Natural killer cell (primary cell): Measurements from ENCODE around the gene BMP6. TPM values are rescaled to one million over a fixed set of nuclear protein-coding genes. Genes with fewer than 3 reads are reported as not detected.

Source experiments
- ATAC-seq, 3 donors: fragments of 150-1000 bp in 2 of 3; fragments of 200-7000 bp in 1 of 3; cut with Tn5 transposase; 1 replicate in 1 of 3; 2 replicates in 2 of 3; pipeline ENCODE4 v1.10.0; 2021; ENCODE audit warnings: mild to moderate bottlenecking in 2 of 3, moderate library complexity in 2 of 3
- DNase-seq, 2 donors: peaks; one replicate each; pipeline versions ENCODE4 v3.0.0 to v3.0.0-alpha.2; 2013 to 2021; ENCODE audit warnings: mixed read lengths in 1 of 2
- H3K27ac ChIP-seq: one replicate; pipeline ENCODE4 v1.5.1; 2013; ENCODE audit warnings: mild to moderate bottlenecking, low read length
- H3K27me3 ChIP-seq: one replicate; pipeline ENCODE4 v1.6.1; 2013; ENCODE audit warnings: low read length; ENCODE audit not compliant: control insufficient read depth, insufficient read depth
- H3K36me3 ChIP-seq: one replicate; pipeline ENCODE4 v1.6.1; 2013; ENCODE audit warnings: low read length; ENCODE audit not compliant: control insufficient read depth, insufficient read depth
- H3K4me1 ChIP-seq: one replicate; pipeline ENCODE4 v1.6.1; 2013; ENCODE audit warnings: low read length; ENCODE audit not compliant: control insufficient read depth, insufficient read depth
- H3K4me3 ChIP-seq: one replicate; pipeline ENCODE4 v1.5.1; 2013; ENCODE audit warnings: low read length
- H3K9me3 ChIP-seq: one replicate; pipeline ENCODE4 v1.6.1; 2013; ENCODE audit warnings: low read length; ENCODE audit not compliant: control insufficient read depth, insufficient read depth
- H3K27ac Mint-ChIP-seq, 2 donors: one replicate each; pipeline ENCODE4 v1.8.0; 2022; ENCODE audit warnings: mild to moderate bottlenecking in 2 of 2, mixed read lengths in 2 of 2, moderate library complexity in 1 of 2
- H3K27me3 Mint-ChIP-seq, 2 donors: one replicate each; pipeline ENCODE4 v1.8.0; 2022; ENCODE audit warnings: low read depth in 2 of 2, mixed read lengths in 2 of 2
- H3K36me3 Mint-ChIP-seq: one replicate; pipeline ENCODE4 v1.8.0; 2022; ENCODE audit warnings: mixed read lengths
- H3K4me1 Mint-ChIP-seq, 2 donors: one replicate each; pipeline ENCODE4 v1.8.0; 2022; ENCODE audit warnings: mixed read lengths in 2 of 2
- H3K4me3 Mint-ChIP-seq: one replicate; pipeline ENCODE4 v1.8.0; 2022; ENCODE audit warnings: mild to moderate bottlenecking, moderate library complexity, mixed read lengths
- H3K9me3 Mint-ChIP-seq, 2 donors: one replicate each; pipeline ENCODE4 v1.8.0; 2022; ENCODE audit warnings: mixed read lengths in 2 of 2
- WGBS: methylation state at CpG from one replicate; pipeline ENCODE4 v1.1.7; 2013; ENCODE audit warnings: missing lambda C conversion rate; ENCODE audit not compliant: insufficient coverage; 5-methylcytosine and 5-hydroxymethylcytosine counted together
- intact Hi-C: fragments of 100-400 bp; cut with micrococcal nuclease; formaldehyde crosslinking; loops from one replicate; pipeline ENCODE4 v1.14.2; 2022
- total RNA-seq, 4 donors: library from RNA; stranded (reverse); fragments of 120-200 nt in 1 of 4; gene quantifications; one replicate each; pipeline versions ENCODE4 v1.2.3 to v1.2.4, GENCODE V29; 2013 to 2022
- TF ChIP-seq, protein P1 (sequence below): fragments of 200-600 bp; IDR thresholded peaks from one replicate; pipeline ENCODE4 v1.8.0; 2022; ENCODE audit warnings: antibody characterized with exemption

Gene BMP6
- total RNA-seq: 1 to 10 TPM in 1 of 3 donors, under 1 TPM in 2; 0.25 to 2.6 (median 0.73) TPM
- total RNA-seq (2013): 5.6 TPM

GRCh38 chr6:7725849-7726415 lies at the start of gene BMP6:
TSS of gene BMP6 (plus strand) at chr6:7726099. CDS start at chr6:7726956, 857 bp downstream.
- Histone ChIP-seq H3K4me3 (no peak within 1 kb of the TSS), H3K27me3 (peaks cover 28% of the 10 kb centered on the region), H3K9me3 (no peaks in the 10 kb centered on the region), H3K27ac (no peak within 1 kb of the TSS), H3K4me1 (peaks cover 25% of the 10 kb centered on the region), H3K36me3 (no peaks in the 10 kb centered on the region)
- DNase-seq (peak in 1 of 2 donors; percentile 60), ATAC-seq (peak in 2 of 3 donors; percentile 69 to 77)
- Mint-ChIP-seq H3K27me3 (peaks cover 42 to 56% of the 10 kb centered on the region in 2 donors), H3K9me3 (no peaks in the 10 kb centered on the region), H3K36me3 (no peaks in the 10 kb centered on the region), H3K27ac (no peak within 1 kb of the TSS), H3K4me1 (peaks cover 0 to 13% of the 10 kb centered on the region in 2 donors), H3K4me3 (peak within 1 kb of the TSS; percentile 84)
- under 1% methylated on average over 69 of the region's 69 CpGs for WGBS
- intact Hi-C loops: no loop called here
- TF ChIP-seq, protein P1, sequence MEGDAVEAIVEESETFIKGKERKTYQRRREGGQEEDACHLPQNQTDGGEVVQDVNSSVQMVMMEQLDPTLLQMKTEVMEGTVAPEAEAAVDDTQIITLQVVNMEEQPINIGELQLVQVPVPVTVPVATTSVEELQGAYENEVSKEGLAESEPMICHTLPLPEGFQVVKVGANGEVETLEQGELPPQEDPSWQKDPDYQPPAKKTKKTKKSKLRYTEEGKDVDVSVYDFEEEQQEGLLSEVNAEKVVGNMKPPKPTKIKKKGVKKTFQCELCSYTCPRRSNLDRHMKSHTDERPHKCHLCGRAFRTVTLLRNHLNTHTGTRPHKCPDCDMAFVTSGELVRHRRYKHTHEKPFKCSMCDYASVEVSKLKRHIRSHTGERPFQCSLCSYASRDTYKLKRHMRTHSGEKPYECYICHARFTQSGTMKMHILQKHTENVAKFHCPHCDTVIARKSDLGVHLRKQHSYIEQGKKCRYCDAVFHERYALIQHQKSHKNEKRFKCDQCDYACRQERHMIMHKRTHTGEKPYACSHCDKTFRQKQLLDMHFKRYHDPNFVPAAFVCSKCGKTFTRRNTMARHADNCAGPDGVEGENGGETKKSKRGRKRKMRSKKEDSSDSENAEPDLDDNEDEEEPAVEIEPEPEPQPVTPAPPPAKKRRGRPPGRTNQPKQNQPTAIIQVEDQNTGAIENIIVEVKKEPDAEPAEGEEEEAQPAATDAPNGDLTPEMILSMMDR: no peak

DNA sequence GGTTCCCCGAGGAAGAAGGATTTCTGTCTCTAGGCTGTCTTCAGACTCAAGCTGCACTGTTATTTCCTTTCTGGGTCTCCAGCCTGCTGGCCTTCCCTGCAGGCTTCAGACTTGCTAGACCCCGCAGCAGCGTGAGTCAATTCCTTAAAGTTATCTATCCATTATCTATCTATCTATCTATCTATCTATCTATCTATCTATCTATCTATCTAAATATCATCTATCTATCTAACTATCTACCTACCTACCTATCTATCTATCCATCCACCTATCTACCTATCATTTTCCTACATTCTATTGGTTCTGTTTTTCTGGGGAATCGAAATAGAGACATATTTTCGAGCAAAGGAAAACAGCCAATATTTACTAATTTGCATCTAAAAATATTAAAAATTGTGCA lies 48.7 kb upstream of the BMP6 start:
- ATAC-seq: no peak

GRCh38 chr6:7680393-7681075 lies 45.4 kb upstream of the BMP6 start:
- no peak overlapping the region for H3K27ac Mint-ChIP-seq
- H3K9me3 Mint-ChIP-seq: no peaks in the 10 kb centered on the region
- no peaks in the 10 kb centered on the region for H3K9me3 ChIP-seq
- H3K4me1 Mint-ChIP-seq: no peaks in the 10 kb centered on the region
- H3K36me3 Mint-ChIP-seq: no peaks in the 10 kb centered on the region
- intact Hi-C loops: no loop called here
- no peak for DNase-seq
- TF ChIP-seq, protein P1: no peak
- H3K4me3 Mint-ChIP-seq: no peak overlapping the region
- WGBS: 89% methylated on average over 12 of the region's 12 CpGs
- peaks cover 17 to 21% of the 10 kb centered on the region in 2 donors for H3K27me3 Mint-ChIP-seq
- no peak overlapping the region for H3K4me3 ChIP-seq
- no peaks in the 10 kb centered on the region for H3K4me1 ChIP-seq
- H3K27me3 ChIP-seq: no peaks in the 10 kb centered on the region
- H3K36me3 ChIP-seq: no peaks in the 10 kb centered on the region
- no peak overlapping the region for H3K27ac ChIP-seq
- ATAC-seq: no peak

More for the DNA sequence above, 48.7 kb upstream of the BMP6 start:
- Histone ChIP-seq H3K4me3 (no peak overlapping the region), H3K9me3 (no peaks in the 10 kb centered on the region), H3K36me3 (no peaks in the 10 kb centered on the region), H3K4me1 (no peaks in the 10 kb centered on the region), H3K27ac (no peak overlapping the region), H3K27me3 (no peaks in the 10 kb centered on the region)
- Mint-ChIP-seq H3K4me3 (no peak overlapping the region), H3K27me3 (peaks cover 14 to 32% of the 10 kb centered on the region in 2 donors), H3K4me1 (no peaks in the 10 kb centered on the region), H3K36me3 (no peaks in the 10 kb centered on the region), H3K9me3 (no peaks in the 10 kb centered on the region), H3K27ac (no peak overlapping the region)
- intact Hi-C loops: no loop called here
- no peak for DNase-seq
- WGBS: 95% methylated on average over 5 of the region's 5 CpGs
- TF ChIP-seq, protein P1: no peak
